ENCODE data around the gene KIAA1671.

Gene KIAA1671

GRCh38 chr22:25083807-25084200, 131.3 kb downstream of the KIAA1671 start:
- DNase-seq (ENCODE audit: extremely low read depth, low read depth): no peak
- no peak for TF ChIP-seq CTCF (IDR thresholded peaks at IDR 0.05; ENCODE audit: low read depth, low read length)

- TF ChIP-seq CTCF (IDR thresholded peaks at IDR 0.05; ENCODE audit: low read depth, low read length): no peak
- no peak for DNase-seq (ENCODE audit: extremely low read depth, low read depth)
Measured at GRCh38 chr22:25084405-25085107, 132.0 kb downstream of the KIAA1671 start.

- DNase-seq (ENCODE audit: extremely low read depth, low read depth): no peak
- no peak for TF ChIP-seq CTCF (IDR thresholded peaks at IDR 0.05; ENCODE audit: low read depth, low read length)
Measured at GRCh38 chr22:25085156-25085555, 132.6 kb downstream of the KIAA1671 start.

GRCh38 chr22:25085930-25086901, 133.7 kb downstream of the KIAA1671 start:
- TF ChIP-seq CTCF (IDR thresholded peaks at IDR 0.05; ENCODE audit: low read depth, low read length): no peak
- DNase-seq (ENCODE audit: extremely low read depth, low read depth): no peak

- DNase-seq (ENCODE audit: extremely low read depth, low read depth): no peak
- no peak for TF ChIP-seq CTCF (IDR thresholded peaks at IDR 0.05; ENCODE audit: low read depth, low read length)
Measured at GRCh38 chr22:25086902-25087282, 134.4 kb downstream of the KIAA1671 start.

- no peak for TF ChIP-seq CTCF (IDR thresholded peaks at IDR 0.05; ENCODE audit: low read depth, low read length)
- no peak for DNase-seq (ENCODE audit: extremely low read depth, low read depth)
Measured at GRCh38 chr22:25090225-25090890, 137.8 kb downstream of the KIAA1671 start.

All from AG09319 (cell line).